NCI-H748 (cell line): Measurements from ENCODE around the gene WDCP.
A peak's percentile ranks its signal among the peaks of the same experiment; 100 is the strongest.
"Not testable (repeated sequence)": the region's sequence is repeated elsewhere in the genome, so short reads cannot be mapped to it uniquely, and the experiment has no call there.

Experiments used
- DNase-seq: peaks from one replicate; lab custom pipeline; 2025; ENCODE audit not compliant: unreplicated experiment; lab: John Stamatoyannopoulos, UW

Gene WDCP

GRCh38 chr2:24046930-24047702, at the start of gene WDCP:
TSS of gene WDCP (minus strand) at chr2:24047391. CDS start at chr2:24039494, 7,897 bp downstream.
- peak; percentile 99 for DNase-seq

GRCh38 chr2:24095171-24095677, 48.0 kb upstream of the WDCP start:
- not testable (repeated sequence) for DNase-seq

GRCh38 chr2:24093270-24093669, 46.1 kb upstream of the WDCP start:
- DNase-seq = not testable (repeated sequence)

GRCh38 chr2:24088821-24089359, 41.7 kb upstream of the WDCP start:
- no peak for DNase-seq

- no peak for DNase-seq
These were observed 39.8 kb upstream of the WDCP start for GRCh38 chr2:24087032-24087431.

DNA sequence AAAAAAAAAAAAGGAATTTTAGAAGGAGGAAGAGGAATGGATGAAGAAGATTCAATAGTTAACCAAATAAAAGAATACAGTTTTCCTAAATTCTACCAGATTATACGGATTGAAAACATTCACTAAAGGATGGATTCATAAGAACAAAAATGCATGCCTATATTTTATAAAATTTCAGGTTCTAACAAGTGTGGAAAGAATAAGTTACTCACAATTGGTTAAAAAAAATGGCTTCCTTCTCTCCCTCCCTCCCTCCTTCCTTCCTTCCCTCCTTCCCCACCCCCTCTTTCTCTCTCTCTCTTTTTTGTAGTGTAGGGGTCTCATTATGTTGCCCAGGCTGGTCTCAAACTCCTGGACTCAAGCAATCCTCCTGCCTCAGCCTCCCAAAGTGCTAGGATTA, 39.0 kb upstream of the WDCP start:
- no peak for DNase-seq

DNA sequence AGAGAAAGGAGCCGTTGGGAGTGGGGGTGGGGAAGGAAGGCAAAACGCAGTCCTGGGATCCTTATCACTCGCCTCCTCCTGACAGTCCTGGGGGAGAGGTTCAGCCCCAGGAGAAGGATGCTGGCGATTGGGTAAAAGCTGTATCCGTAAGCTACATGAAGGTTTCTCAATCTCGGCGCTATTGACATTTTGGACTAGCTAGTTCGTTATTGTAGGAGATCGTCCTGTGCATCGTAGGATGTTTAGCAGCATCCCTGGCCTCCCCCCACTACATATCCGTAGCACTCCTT, 38.0 kb upstream of the WDCP start:
- no peak for DNase-seq

GRCh38 chr2:24084386-24085199, 37.4 kb upstream of the WDCP start, which contains the start of gene TP53I3:
TSS of gene TP53I3 (minus strand) at chr2:24084834. CDS start at chr2:24084326, 508 bp downstream.
- peak; percentile 90 for DNase-seq

DNA sequence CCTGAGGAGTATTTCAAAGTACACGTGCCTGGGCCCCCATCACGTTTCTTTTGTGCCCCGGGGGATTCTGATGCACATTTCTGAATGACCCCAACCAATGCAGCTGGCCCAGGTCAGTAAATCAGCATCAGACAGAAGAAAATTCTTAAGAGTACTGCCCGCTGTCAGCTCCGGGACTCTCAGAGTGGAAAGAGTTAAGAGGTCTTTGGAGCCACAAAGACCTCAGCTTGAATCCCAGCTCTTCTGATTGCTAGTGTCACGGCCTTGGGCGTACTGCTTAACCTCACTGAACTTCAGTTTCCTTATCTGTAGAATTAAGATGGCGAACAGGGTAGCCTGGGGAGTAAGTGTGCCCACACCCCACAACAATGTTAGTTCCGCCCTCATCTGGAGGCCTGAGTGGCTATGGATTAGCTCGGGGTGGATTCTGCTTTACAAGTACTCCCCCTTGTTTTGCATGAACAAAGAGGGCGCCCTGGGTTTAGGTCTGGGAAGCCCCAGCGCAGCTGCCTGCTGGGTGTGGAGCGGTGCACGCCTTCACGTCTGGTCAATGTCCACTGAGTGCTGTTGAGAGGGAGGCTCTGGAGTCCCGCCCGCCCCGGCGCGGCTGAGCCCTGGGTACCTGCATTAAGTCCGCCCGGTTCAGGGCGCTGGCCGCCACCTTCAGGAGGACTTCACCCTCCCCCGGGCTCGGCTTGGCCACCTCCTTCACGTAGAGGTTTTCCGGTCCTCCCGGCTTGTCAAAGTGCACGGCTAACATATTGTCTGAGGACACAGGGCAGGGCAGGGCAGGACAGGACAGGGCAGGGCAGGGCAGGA, 36.6 kb upstream of the WDCP start:
- peak; percentile 90 for DNase-seq

GRCh38 chr2:24082787-24083566, 35.8 kb upstream of the WDCP start:
- DNase-seq = no peak

GRCh38 chr2:24080701-24081100, 33.5 kb upstream of the WDCP start:
- no peak for DNase-seq

DNA sequence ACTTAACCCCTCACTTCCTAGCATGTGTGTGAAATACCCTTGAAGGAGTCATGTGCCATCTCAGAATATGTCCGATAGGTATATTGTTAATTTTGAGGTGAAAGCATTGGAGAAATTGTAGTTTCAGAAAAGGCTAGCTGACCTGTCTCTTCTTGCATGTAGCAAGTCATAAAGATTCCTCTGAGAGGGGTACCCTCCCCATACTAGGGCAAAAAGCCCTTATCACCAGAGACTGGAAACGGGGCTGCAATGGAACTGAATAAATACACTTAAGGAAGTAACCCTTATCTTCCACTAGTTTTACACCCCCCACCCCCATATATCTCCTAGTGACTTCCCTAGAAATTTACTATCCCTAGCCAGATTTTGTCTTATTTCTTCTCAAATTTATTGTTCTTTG, 30.7 kb upstream of the WDCP start:
- no peak for DNase-seq

DNA sequence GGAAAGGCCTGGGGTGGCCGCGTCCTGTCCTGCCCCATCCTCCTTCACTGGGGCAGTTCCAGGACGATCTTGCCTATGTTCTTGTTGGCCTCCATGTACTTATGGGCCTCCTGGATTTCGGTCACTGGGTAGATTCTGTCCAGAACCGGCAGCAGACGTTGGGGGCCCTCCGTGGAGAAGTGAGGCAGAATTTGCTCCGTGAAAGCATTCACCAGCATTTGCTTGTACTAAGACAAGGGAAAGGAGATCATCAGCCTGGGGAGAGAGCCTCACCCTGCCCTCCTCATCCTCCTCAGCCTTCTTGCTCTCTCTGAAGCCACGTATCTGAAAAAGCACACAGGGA, 30.3 kb upstream of the WDCP start:
- DNase-seq = no peak

GRCh38 chr2:24076849-24077534, 29.8 kb upstream of the WDCP start:
- DNase-seq = no peak

DNA sequence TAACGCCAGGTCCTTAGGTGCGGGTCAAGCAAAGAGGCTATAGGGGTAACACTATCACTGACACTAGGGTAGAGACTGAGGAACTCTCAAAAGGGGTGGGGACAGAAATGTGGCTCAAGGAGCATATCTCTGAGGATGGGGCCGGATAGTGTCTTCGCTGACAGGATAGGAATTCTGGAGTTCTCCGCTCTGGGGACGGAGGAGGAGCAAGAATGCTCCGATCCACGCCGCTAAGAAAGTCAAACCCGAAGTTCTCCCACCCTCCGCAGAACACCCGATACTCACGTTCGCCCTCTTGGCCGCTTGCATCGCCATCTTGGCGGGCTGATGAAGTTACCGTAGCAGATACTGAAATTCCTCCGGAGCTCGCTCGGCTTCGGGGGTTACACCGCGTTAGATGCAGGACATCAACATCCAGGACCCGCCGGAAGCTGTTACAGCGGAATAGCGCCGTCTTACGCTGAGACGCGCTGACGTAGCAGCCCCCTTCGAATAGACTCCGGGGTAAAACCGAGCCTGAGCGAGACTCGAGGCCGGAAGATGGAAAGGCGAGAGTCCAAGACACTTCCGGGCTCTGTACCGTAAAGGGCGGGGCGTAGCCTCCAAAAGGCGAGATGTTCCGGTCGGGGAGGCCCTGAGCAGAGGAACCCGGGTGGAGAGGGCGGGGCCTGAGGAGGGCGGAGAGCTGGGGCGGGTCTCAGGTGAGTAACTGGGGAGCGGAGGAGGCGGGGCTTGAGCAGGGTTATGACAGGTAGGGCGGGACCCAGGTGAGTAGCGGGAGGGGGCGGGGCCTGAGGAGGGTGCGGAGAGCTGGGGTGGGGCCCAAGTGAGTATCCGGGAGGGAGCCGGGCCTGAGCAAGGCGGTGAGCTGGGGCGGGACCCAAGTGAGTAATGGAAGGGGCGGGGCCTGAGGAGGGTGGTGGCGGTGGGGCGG, 29.0 kb upstream of the WDCP start, which contains the start of gene SF3B6:
TSS of gene SF3B6 (minus strand) at position 412 of the 934 bp plus-strand sequence. CDS start at position 315, 97 bp downstream.
- DNase-seq = peak; percentile 100

- no peak for DNase-seq
These were observed 28.1 kb upstream of the WDCP start for GRCh38 chr2:24075259-24075658.

GRCh38 chr2:24073816-24074215, 26.6 kb upstream of the WDCP start:
- DNase-seq = no peak

- no peak for DNase-seq
These were observed 25.1 kb upstream of the WDCP start for GRCh38 chr2:24072259-24072658.

DNA sequence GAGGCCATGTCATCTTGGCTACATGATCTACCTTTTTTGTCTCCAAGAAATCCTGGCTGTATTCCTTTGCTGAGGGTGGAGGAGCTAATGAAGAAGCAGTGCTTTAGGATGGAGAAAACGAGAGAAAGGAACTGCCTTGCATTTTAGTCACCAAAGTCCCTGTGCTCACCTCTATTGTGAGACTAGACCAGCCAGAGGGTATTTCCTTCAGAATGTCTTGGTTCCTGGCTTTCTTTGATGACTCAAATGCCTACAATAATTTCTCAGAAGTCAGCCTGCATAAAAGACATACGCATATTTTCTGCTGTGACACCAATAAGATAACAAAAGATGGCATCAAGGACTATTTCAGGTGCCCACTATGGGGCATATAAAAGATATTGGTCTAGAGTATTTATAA, 18.1 kb upstream of the WDCP start:
- no peak for DNase-seq
